IPS-18a (cell line): ENCODE results near the gene TOMM70.

Experiments
- H3K27ac ChIP-seq: one replicate; pipeline ENCODE4 v1.5.1; 2013; ENCODE audit warnings: low read length
- H3K27me3 ChIP-seq: one replicate; pipeline ENCODE4 v1.6.1; 2013; ENCODE audit warnings: mild to moderate bottlenecking, low read length; ENCODE audit not compliant: control insufficient read depth, insufficient read depth
- H3K36me3 ChIP-seq: one replicate; pipeline ENCODE4 v1.6.1; 2013; ENCODE audit warnings: low read depth, low read length; ENCODE audit not compliant: control insufficient read depth
- H3K4me1 ChIP-seq: one replicate; pipeline ENCODE4 v1.6.1; 2013; ENCODE audit warnings: low read depth, low read length; ENCODE audit not compliant: control insufficient read depth
- H3K4me3 ChIP-seq: one replicate; pipeline ENCODE4 v1.5.1; 2013; ENCODE audit warnings: low read length
- H3K9ac ChIP-seq: one replicate; pipeline ENCODE4 v1.6.1; 2013; ENCODE audit warnings: mild to moderate bottlenecking, low read length, moderate library complexity
- H3K9me3 ChIP-seq: one replicate; pipeline ENCODE4 v1.6.1; 2013; ENCODE audit warnings: low read depth, low read length; ENCODE audit not compliant: control insufficient read depth

The TOMM70 gene

GRCh38 chr3:100389025-100389424 is 11.9 kb downstream of the TOMM70 start:
- no peak overlapping the region for H3K27ac ChIP-seq
- no peak overlapping the region for H3K4me3 ChIP-seq
- no peak overlapping the region for H3K9ac ChIP-seq
- H3K36me3 ChIP-seq: peaks cover 23% of the 10 kb centered on the region
- H3K4me1 ChIP-seq: peaks cover 4% of the 10 kb centered on the region
- no peaks in the 10 kb centered on the region for H3K27me3 ChIP-seq
- H3K9me3 ChIP-seq: no peaks in the 10 kb centered on the region

- H3K9ac ChIP-seq: no peak overlapping the region
- no peaks in the 10 kb centered on the region for H3K9me3 ChIP-seq
- H3K4me1 ChIP-seq: no peaks in the 10 kb centered on the region
- no peak overlapping the region for H3K4me3 ChIP-seq
- H3K36me3 ChIP-seq: peaks cover 43% of the 10 kb centered on the region
- H3K27ac ChIP-seq: no peak overlapping the region
- H3K27me3 ChIP-seq: no peaks in the 10 kb centered on the region
Measured at GRCh38 chr3:100386437-100387074, 14.3 kb downstream of the TOMM70 start.

GRCh38 chr3:100384733-100385525 is 16.0 kb downstream of the TOMM70 start:
- Histone ChIP-seq H3K36me3 (peaks cover 58% of the 10 kb centered on the region), H3K9ac (no peak overlapping the region), H3K4me1 (no peaks in the 10 kb centered on the region), H3K9me3 (no peaks in the 10 kb centered on the region), H3K4me3 (no peak overlapping the region), H3K27ac (no peak overlapping the region), H3K27me3 (no peaks in the 10 kb centered on the region)

- no peaks in the 10 kb centered on the region for H3K27me3 ChIP-seq
- no peaks in the 10 kb centered on the region for H3K4me1 ChIP-seq
- no peak overlapping the region for H3K9ac ChIP-seq
- no peaks in the 10 kb centered on the region for H3K9me3 ChIP-seq
- no peak overlapping the region for H3K4me3 ChIP-seq
- H3K36me3 ChIP-seq: peaks cover 62% of the 10 kb centered on the region
- H3K27ac ChIP-seq: no peak overlapping the region
Measured at GRCh38 chr3:100376301-100376700, 24.6 kb downstream of the TOMM70 start.

GRCh38 chr3:100374521-100374920 is 26.4 kb downstream of the TOMM70 start:
- Histone ChIP-seq H3K4me3 (no peak overlapping the region), H3K9ac (peak overlapping the region; percentile 12), H3K36me3 (peaks cover 59% of the 10 kb centered on the region), H3K9me3 (no peaks in the 10 kb centered on the region), H3K27me3 (no peaks in the 10 kb centered on the region), H3K4me1 (no peaks in the 10 kb centered on the region), H3K27ac (no peak overlapping the region)

- Histone ChIP-seq H3K36me3 (peaks cover 55% of the 10 kb centered on the region), H3K4me1 (no peaks in the 10 kb centered on the region), H3K9ac (no peak overlapping the region), H3K4me3 (no peak overlapping the region), H3K27ac (no peak overlapping the region), H3K9me3 (no peaks in the 10 kb centered on the region), H3K27me3 (no peaks in the 10 kb centered on the region)
Measured at GRCh38 chr3:100370756-100371155, 30.1 kb downstream of the TOMM70 start.

GRCh38 chr3:100368441-100368840 is 32.4 kb downstream of the TOMM70 start:
- Histone ChIP-seq H3K9ac (no peak overlapping the region), H3K4me3 (no peak overlapping the region), H3K27me3 (no peaks in the 10 kb centered on the region), H3K36me3 (peaks cover 74% of the 10 kb centered on the region), H3K4me1 (no peaks in the 10 kb centered on the region), H3K9me3 (no peaks in the 10 kb centered on the region), H3K27ac (no peak overlapping the region)

GRCh38 chr3:100366424-100366823 is 34.5 kb downstream of the TOMM70 start:
- Histone ChIP-seq H3K27ac (no peak overlapping the region), H3K27me3 (no peaks in the 10 kb centered on the region), H3K4me3 (no peak overlapping the region), H3K9ac (no peak overlapping the region), H3K4me1 (no peaks in the 10 kb centered on the region), H3K9me3 (no peaks in the 10 kb centered on the region), H3K36me3 (peaks cover 70% of the 10 kb centered on the region)

- no peaks in the 10 kb centered on the region for H3K9me3 ChIP-seq
- peaks cover 56% of the 10 kb centered on the region for H3K36me3 ChIP-seq
- no peak overlapping the region for H3K27ac ChIP-seq
- H3K4me3 ChIP-seq: no peak overlapping the region
- H3K9ac ChIP-seq: no peak overlapping the region
- no peaks in the 10 kb centered on the region for H3K27me3 ChIP-seq
- H3K4me1 ChIP-seq: no peaks in the 10 kb centered on the region
Measured at GRCh38 chr3:100364421-100364820, 36.5 kb downstream of the TOMM70 start.

- Histone ChIP-seq H3K36me3 (peaks cover 43% of the 10 kb centered on the region), H3K27ac (no peak overlapping the region), H3K27me3 (no peaks in the 10 kb centered on the region), H3K4me3 (no peak overlapping the region), H3K9me3 (no peaks in the 10 kb centered on the region), H3K4me1 (no peaks in the 10 kb centered on the region), H3K9ac (no peak overlapping the region)
Measured at GRCh38 chr3:100361897-100362296, 39.0 kb downstream of the TOMM70 start.

- Histone ChIP-seq H3K27me3 (no peaks in the 10 kb centered on the region), H3K27ac (no peak overlapping the region), H3K4me1 (no peaks in the 10 kb centered on the region), H3K9ac (no peak overlapping the region), H3K4me3 (no peak overlapping the region), H3K9me3 (no peaks in the 10 kb centered on the region), H3K36me3 (peaks cover 33% of the 10 kb centered on the region)
Measured at GRCh38 chr3:100360757-100361496, 40.0 kb downstream of the TOMM70 start.
